GM21619 (cell line): ENCODE data around the gene TDRD12.
A peak's percentile ranks its signal among the peaks of the same experiment; 100 is the strongest.
"Not testable (repeated sequence)": the region's sequence is repeated elsewhere in the genome, so short reads cannot be mapped to it uniquely, and the experiment has no call there.

Experiments used
- ATAC-seq: cut with Tn5 transposase; IDR thresholded peaks from one replicate; pipeline ENCODE4 v1.9.1; 2021; ENCODE audit not compliant: unreplicated experiment

Gene TDRD12

DNA sequence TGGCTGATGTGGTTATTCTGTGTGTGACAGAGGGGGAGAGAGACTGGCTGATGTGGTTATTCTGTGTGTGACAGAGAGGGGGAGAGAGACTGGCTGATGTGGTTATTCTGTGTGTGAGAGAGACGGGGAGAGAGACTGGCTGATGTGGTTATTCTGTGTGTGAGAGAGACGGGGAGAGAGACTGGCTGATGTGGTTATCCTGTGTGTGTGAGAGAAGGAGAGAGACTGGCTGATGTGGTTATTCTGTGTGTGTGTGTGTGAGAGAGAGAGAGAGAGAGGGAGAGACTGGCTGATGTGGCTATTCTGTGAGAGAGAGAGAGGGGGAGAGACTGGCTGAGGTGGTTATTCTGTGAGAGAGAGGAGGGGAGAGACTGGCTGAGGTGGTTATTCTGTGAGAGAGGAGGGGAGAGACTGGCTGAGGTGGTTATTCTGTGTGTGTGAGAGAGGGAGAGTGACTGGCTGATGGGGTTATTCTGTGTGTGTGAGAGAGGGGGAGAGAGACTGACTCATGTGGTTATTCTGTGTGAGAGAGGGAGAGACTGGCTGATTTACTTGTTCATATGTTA is 27.1 kb downstream of the TDRD12 start:
- ATAC-seq: not testable (repeated sequence)

GRCh38 chr19:32748497-32748896 is 28.9 kb downstream of the TDRD12 start:
- peak; percentile 46 for ATAC-seq

GRCh38 chr19:32748948-32749347 is 29.4 kb downstream of the TDRD12 start:
- no peak for ATAC-seq

- no peak for ATAC-seq
Observed at GRCh38 chr19:32749361-32749760, 29.8 kb downstream of the TDRD12 start.

DNA sequence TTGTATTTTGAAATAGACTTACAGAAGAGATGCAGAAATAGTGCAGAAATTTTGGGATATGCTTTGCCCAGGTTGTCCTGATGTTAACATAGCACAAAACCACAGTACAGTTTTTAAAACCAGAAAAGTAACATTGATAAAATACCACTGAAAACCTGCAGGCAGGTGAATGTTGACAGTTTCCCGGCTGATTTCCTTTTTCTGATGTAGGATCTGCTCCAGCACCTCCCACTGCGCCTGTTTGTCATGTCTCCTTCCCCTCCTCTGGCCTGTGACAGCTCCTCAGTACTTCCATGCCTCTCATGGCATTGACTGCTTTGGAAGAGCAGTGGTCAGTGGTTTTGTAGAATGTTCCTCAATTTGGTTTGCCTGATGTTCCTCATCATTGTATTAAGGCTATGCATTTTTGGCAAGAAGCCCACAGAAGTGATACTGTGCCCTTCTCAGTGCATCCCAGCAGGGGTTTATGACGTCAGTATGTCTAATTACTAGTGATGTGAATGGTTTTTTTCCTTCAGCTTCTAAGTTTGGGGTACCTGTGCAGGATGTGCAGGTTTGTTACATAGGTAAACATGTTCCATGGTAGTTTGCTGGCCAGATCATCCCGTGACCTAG is 31.0 kb downstream of the TDRD12 start:
- ATAC-seq: no peak

- no peak for ATAC-seq
Observed at GRCh38 chr19:32751066-32751465, 31.5 kb downstream of the TDRD12 start.

DNA sequence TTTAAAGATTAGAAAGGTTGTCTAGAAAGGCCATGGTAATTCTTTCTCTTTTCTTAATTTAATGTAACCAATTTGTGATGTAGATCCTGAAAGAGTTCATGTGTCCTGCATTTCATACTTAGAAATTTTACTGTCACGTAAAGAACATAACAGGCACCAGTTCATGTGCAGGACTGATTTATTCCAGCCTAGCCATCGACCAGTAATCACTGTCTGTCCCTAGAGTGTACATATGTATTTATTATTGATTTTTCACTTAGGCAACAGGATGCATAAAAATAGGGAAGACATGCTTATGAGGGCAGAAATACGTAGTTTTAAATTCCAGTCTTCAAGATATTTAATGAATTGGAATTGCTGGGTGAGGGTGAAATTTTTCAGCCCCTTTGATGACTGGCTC is 37.6 kb downstream of the TDRD12 start:
- no peak for ATAC-seq

DNA sequence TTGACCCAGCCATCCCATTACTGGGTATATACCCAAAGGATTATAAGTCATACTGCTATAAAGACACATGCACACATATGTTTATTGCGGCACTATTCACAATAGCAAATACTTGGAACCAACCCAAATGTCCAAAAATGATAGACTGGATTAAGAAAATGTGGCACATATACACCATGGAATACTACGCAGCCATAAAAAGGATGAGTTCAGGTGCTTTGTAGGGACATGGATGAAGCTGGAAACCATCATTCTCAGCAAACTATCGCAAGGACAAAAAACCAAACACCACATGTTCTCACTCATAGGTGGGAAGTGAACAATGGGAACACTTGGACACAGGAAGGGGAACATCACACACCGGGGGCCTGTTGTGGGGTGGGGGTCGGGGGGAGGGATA is 45.8 kb downstream of the TDRD12 start:
- not testable (repeated sequence) for ATAC-seq

- no peak for ATAC-seq
Observed at GRCh38 chr19:32767951-32768679, 48.5 kb downstream of the TDRD12 start.

DNA sequence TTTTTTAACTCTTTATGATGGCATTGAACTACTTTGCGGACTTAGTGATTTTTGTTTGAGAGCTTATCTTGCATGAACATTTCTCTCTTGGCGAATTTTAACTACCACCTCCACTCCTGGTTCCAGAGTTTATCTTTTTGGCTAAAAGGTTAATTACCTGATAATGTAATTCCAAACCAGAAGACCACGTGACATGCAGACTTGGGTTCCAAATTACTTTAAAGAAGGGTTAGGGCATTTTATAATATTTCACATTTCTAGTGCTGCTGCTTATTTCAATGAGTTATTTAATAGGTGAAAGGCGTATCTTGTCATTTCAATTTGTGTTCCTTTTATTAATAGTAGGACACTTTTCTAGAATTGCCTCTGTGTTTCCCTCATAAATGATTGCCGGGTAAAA is 52.0 kb downstream of the TDRD12 start:
- ATAC-seq: no peak

- ATAC-seq: no peak
Observed at GRCh38 chr19:32773126-32773525, 53.6 kb downstream of the TDRD12 start.

GRCh38 chr19:32779082-32779481 is 59.5 kb downstream of the TDRD12 start:
- no peak for ATAC-seq

GRCh38 chr19:32781280-32781679 is 61.7 kb downstream of the TDRD12 start:
- no peak for ATAC-seq

- ATAC-seq: not testable (repeated sequence)
Observed at GRCh38 chr19:32782089-32782488, 62.5 kb downstream of the TDRD12 start.

DNA sequence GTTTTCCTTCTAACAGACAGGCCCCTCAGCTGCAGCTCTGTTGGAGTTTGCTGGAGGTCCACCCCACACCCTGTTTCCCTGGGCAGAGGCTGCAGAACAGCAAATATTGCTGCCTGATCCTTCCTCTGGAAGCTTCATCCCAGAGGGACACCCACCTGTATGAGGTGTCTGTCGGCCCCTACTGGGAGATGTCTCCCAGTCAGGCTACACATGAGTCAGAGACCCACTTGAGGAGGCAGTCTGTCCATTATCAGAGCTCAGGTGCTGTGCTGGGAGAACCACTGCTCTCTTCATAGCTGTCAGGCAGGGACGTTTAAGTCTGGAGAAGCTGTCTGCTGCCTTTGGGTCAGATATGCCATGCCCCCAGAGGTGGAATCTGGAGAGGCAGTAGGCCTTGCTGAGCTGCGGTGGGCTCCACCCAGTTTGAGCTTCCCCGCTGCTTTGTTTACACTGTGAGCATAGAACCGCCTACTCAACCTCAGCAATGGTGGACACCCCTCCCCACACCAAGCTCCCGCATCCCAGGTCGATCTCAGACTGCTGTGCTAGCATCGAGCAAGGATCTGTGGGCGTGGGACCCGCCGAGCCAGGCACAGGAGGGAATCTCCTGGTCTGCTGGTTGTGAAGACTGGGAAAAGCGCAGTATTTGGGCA is 67.7 kb downstream of the TDRD12 start:
- ATAC-seq: not testable (repeated sequence)

- not testable (repeated sequence) for ATAC-seq
Observed at GRCh38 chr19:32787895-32788294, 68.3 kb downstream of the TDRD12 start.

DNA sequence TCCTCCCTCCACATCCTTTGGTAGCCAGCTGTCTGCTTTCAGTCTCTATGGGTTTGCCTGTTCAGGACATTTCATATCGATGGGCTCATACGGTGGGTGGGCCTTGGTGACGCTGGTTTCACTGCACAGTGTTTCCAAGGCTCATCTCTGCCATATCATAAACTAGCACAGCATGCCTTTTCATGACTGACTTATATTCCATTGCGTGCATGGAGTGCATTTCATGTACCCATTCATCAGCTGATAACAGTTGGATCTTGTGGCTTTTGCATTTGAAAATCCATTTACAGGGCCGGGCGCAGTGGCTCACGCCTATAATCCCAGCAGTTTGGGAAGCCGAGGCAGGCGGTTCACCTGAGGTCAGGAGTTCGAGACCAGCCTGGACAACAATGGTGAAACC is 69.9 kb downstream of the TDRD12 start:
- no peak for ATAC-seq

- no peak for ATAC-seq
Observed at GRCh38 chr19:32798201-32798600, 78.6 kb downstream of the TDRD12 start.

DNA sequence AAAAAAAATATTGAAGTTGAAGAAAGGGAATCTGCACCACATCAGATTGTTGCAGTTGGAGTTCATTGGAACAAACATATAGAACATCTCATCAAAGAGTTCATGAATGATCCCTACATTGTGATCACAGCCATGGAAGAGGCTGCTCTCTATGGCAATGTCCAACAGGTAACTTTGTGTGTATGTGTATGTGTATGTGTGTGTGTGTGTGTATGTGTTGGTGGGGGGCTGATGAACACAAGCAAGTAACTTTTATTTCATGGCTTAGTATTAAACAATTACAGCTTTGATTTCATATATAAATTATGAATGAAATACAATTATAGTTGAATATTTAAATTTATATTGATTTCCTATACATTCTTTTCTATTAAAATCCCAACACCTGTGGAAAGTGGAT is 80.6 kb downstream of the TDRD12 start:
- ATAC-seq: no peak

DNA sequence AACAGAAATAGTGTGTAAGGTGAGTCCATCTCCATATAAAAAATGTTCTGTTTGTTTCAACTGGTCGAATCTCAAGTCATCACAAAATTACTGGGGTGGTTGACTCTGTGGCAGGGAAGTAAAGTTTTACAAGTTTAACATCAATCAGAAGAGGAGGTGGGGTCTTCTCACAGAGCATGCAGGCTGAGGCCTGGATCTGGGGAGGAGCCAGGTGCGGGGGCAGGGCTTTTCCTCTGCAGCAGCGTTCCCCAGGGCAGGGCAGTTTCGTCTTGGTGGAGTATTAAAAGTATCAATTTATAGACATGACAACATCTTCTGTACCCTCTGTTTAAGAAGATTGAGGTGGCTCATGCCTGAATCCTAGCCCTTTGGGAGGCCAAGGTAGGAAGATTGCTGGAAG is 81.2 kb downstream of the TDRD12 start:
- no peak for ATAC-seq

- no peak for ATAC-seq
Observed at GRCh38 chr19:32802840-32803239, 83.3 kb downstream of the TDRD12 start.

GRCh38 chr19:32808236-32808635 is 88.7 kb downstream of the TDRD12 start:
- no peak for ATAC-seq
